BJ (cell line): Measurements from ENCODE around the gene VMO1. TPM values are rescaled to one million over a fixed set of nuclear protein-coding genes. Genes with fewer than 3 reads are reported as not detected.

ENCODE experiments used
- CTCF ChIA-PET: fragments of 350-600 bp; formaldehyde crosslinking; extraction: SDS; loops from one replicate; lab custom pipeline; 2021; ENCODE audit warnings: antibody characterized with exemption, inconsistent platforms; lab: Yijun Ruan, JAX
- POLR2A ChIA-PET: fragments of 300-600 bp; sonication (Branson Sonifier 250); formaldehyde crosslinking; extraction: SDS; loops from one replicate; lab custom pipeline; 2021; ENCODE audit warnings: antibody characterized with exemption; lab: Charles Lee
- DNase-seq: peaks from one replicate; pipeline ENCODE4 v3.0.0-alpha.2; 2011; ENCODE audit warnings: low read depth
- H3K27me3 ChIP-seq: 2 replicates; pipeline ENCODE4 v1.6.0; 2011; ENCODE audit warnings: low read length; ENCODE audit not compliant: control insufficient read depth, insufficient read depth
- H3K36me3 ChIP-seq: 2 replicates; pipeline ENCODE4 v1.5.1; 2011; ENCODE audit warnings: low read length; ENCODE audit not compliant: control insufficient read depth, insufficient read depth
- H3K4me3 ChIP-seq: 2 replicates; pipeline ENCODE4 v1.5.1; 2011; ENCODE audit warnings: low read depth, mild to moderate bottlenecking, control low read depth, low read length
- CTCF ChIP-seq: IDR thresholded peaks from 2 replicates; pipeline ENCODE4 v1.5.1; 2011; ENCODE audit warnings: low read depth, mild to moderate bottlenecking, control low read depth, inconsistent platforms, low read length, moderate library complexity; ENCODE audit not compliant: insufficient read depth
- polyA plus RNA-seq: library from polyadenylated mRNA; depleted of rRNA; stranded (reverse); fragments of >200 nt; gene quantifications from 2 replicates; pipeline ENCODE4 v1.2.3, GENCODE V29; 2011

The VMO1 gene
- polyA plus RNA-seq, 1 experiment: 0.92 TPM

DNA sequence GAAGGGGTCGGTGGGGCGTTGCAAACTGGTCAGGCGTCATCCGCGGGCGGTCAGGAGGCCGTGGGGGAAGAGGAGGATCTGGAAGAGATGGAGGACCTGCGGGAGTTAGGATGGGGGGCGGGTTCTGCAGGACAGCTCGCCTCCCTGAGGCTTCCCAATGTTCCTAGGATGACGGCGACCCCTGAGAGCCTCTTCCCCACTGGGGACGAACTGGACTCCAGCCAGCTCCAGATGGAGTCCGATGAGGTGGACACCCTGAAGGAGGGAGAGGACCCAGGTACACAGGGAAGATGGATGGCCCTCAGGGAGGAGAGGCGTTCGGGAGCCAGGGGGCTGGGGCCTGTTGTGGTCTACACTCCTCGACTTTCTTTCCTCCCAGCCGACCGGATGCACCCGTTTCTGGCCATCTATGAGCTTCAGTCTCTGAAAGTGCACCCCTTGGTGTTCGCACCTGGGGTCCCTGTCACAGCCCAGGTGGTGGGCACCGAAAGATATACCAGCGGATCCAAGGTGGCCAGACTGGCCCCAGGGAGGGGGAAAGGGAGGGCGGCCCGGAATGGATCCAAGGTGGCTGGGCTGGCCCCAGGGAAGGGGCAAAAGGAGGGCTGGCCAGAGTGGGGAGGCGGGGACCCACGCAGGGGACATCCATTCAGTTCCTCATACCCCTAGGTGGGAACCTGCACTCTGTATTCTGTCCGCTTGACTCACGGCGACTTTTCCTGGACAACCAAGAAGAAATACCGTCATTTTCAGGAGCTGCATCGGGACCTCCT lies 21.6 kb upstream of the VMO1 start:
- H3K36me3 ChIP-seq: peaks cover 11% of the 10 kb centered on the region
- H3K27me3 ChIP-seq: no peaks in the 10 kb centered on the region
- ChIA-PET CTCF (interaction anchor here (0.9 to 1.7 kb wide), 3 partner anchors 11 to 73 kb away, joined by 3 to 5 read pairs (median 4); no protein-coding TSS in a partner anchor), POLR2A (no interaction called here)
- no peak for TF ChIP-seq CTCF
- peak overlapping the region; percentile 87 for H3K4me3 ChIP-seq
- DNase-seq: no peak

- H3K4me3 ChIP-seq: peak within 1 kb of the TSS; percentile 87
- H3K27me3 ChIP-seq: no peaks in the 10 kb centered on the region
- TF ChIP-seq CTCF: no peak
- ChIA-PET CTCF (interaction anchor here (0.9 to 1.7 kb wide), 3 partner anchors 17 to 74 kb away, joined by 3 to 7 read pairs (median 5); no protein-coding TSS in a partner anchor), POLR2A (interaction anchor here (0.5 to 1.1 kb wide), 2 partner anchors 17 to 45 kb away, joined by 5 to 7 read pairs; no protein-coding TSS in a partner anchor)
- peak; percentile 25 for DNase-seq
- peaks cover 11% of the 10 kb centered on the region for H3K36me3 ChIP-seq
These were observed 20.8 kb upstream of the VMO1 start, which contains the start of gene PLD2 for GRCh38 chr17:4806777-4807604. PLD2 (plus strand) TSS chr17:4807152; CDS start chr17:4807773, 621 bp downstream.

- no peak for TF ChIP-seq CTCF
- CTCF ChIA-PET: interaction anchor here (1.0 kb wide), 1 partner anchor 16 kb away, joined by 7 read pairs; no protein-coding TSS in a partner anchor
- H3K36me3 ChIP-seq: peaks cover 8% of the 10 kb centered on the region
- POLR2A ChIA-PET: interaction anchor here (0.7 to 1.1 kb wide), 2 partner anchors 17 to 70 kb away, joined by 4 to 5 read pairs; no protein-coding TSS in a partner anchor
- H3K4me3 ChIP-seq: peak overlapping the region; percentile 58
- H3K27me3 ChIP-seq: no peaks in the 10 kb centered on the region
- DNase-seq: no peak
These were observed 20.3 kb upstream of the VMO1 start for GRCh38 chr17:4806456-4806776.

GRCh38 chr17:4802228-4802627 lies 16.1 kb upstream of the VMO1 start, which contains the start of gene C17orf114:
C17orf114 (minus strand) TSS chr17:4802328.
- Histone ChIP-seq H3K36me3 (peaks cover 11% of the 10 kb centered on the region), H3K27me3 (no peaks in the 10 kb centered on the region), H3K4me3 (no peak within 1 kb of the TSS)
- ChIA-PET POLR2A (no interaction called here), CTCF (no interaction called here)
- no peak for TF ChIP-seq CTCF
- DNase-seq: no peak
